Kidney epithelial cell (primary cell): Measurements from ENCODE around the gene HOXD8. TPM values are rescaled to one million over a fixed set of nuclear protein-coding genes. Genes with fewer than 3 reads are reported as not detected.

ENCODE experiments used
- DNase-seq: peaks from one replicate; pipeline ENCODE4 v3.0.0-alpha.2; 2010; ENCODE audit warnings: low read depth
- H3K27me3 ChIP-seq: 2 replicates; pipeline ENCODE4 v1.6.0; 2011; ENCODE audit warnings: low read length; ENCODE audit not compliant: control insufficient read depth, insufficient read depth
- H3K36me3 ChIP-seq: 2 replicates; pipeline ENCODE4 v1.5.1; 2011; ENCODE audit warnings: low read length; ENCODE audit not compliant: control insufficient read depth, insufficient read depth
- H3K4me3 ChIP-seq: 2 replicates; pipeline ENCODE4 v1.5.1; 2011; ENCODE audit warnings: low read depth, mild to moderate bottlenecking, control low read depth, low read length
- CTCF ChIP-seq: IDR thresholded peaks from 2 replicates; pipeline ENCODE4 v1.5.1; 2011; ENCODE audit warnings: mild to moderate bottlenecking, moderate library complexity, low read length, control low read depth, inconsistent platforms; ENCODE audit not compliant: insufficient read depth, poor library complexity, severe bottlenecking
- total RNA-seq: library from RNA; depleted of rRNA; stranded (reverse); fragments of >200 nt; gene quantifications from 2 replicates; pipeline ENCODE4 v1.2.3, GENCODE V29; 2015

HOXD8 gene
- total RNA-seq, 1 donor from 2014 or later = 18.1 TPM

GRCh38 chr2:176104316-176105077 is 25.0 kb upstream of the HOXD8 start:
- H3K27me3 ChIP-seq = peaks cover 30% of the 10 kb centered on the region
- peak overlapping the region; percentile 63 for H3K4me3 ChIP-seq
- no peaks in the 10 kb centered on the region for H3K36me3 ChIP-seq
- DNase-seq = peak; percentile 72
- TF ChIP-seq CTCF = no peak

- Histone ChIP-seq H3K27me3 (peaks cover 23% of the 10 kb centered on the region), H3K4me3 (peak overlapping the region; percentile 63), H3K36me3 (no peaks in the 10 kb centered on the region)
- no peak for TF ChIP-seq CTCF
- no peak for DNase-seq
These were observed 24.3 kb upstream of the HOXD8 start for GRCh38 chr2:176105078-176105729.

- Histone ChIP-seq H3K4me3 (peak overlapping the region; percentile 63), H3K27me3 (peaks cover 15% of the 10 kb centered on the region), H3K36me3 (no peaks in the 10 kb centered on the region)
- no peak for TF ChIP-seq CTCF
- no peak for DNase-seq
These were observed 23.6 kb upstream of the HOXD8 start for GRCh38 chr2:176105730-176106580.

GRCh38 chr2:176106581-176107539 is 22.6 kb upstream of the HOXD8 start, which contains the start of gene HOXD11:
TSS of gene HOXD11 (plus strand) at chr2:176107280. CDS start at chr2:176107356, 76 bp downstream.
- H3K4me3 ChIP-seq = peak within 1 kb of the TSS; percentile 63
- no peak for DNase-seq

More at GRCh38 chr2:176106581-176107539, 22.6 kb upstream of the HOXD8 start, which contains the start of gene HOXD11:
- no peak for TF ChIP-seq CTCF
- Histone ChIP-seq H3K27me3 (peaks cover 7% of the 10 kb centered on the region), H3K36me3 (no peaks in the 10 kb centered on the region)
